ENCODE results near the gene ATP5MC2.
"Not testable (repeated sequence)": the region's sequence is repeated elsewhere in the genome, so short reads cannot be mapped to it uniquely, and the experiment has no call there.

Gene ATP5MC2

GRCh38 chr12:53651737-53652136, 24.1 kb downstream of the ATP5MC2 start:
- no peak for DNase-seq
- no peak for TF ChIP-seq POLR2A (IDR thresholded peaks at IDR 0.05; ENCODE audit: low read length)
- no peak for TF ChIP-seq GATA1 (IDR thresholded peaks at IDR 0.05; ENCODE audit: low read depth, low read length)

- not testable (repeated sequence) for DNase-seq
Observed at GRCh38 chr12:53646300-53646699, 29.6 kb downstream of the ATP5MC2 start.

- no peak for DNase-seq
Observed at GRCh38 chr12:53645165-53645564, 30.7 kb downstream of the ATP5MC2 start.

GRCh38 chr12:53644133-53644532, 31.8 kb downstream of the ATP5MC2 start:
- TF ChIP-seq POLR2A (IDR thresholded peaks at IDR 0.05; ENCODE audit: low read length) (no peak), GATA1 (IDR thresholded peaks at IDR 0.05; ENCODE audit: low read depth, low read length) (no peak)
- DNase-seq: no peak

More at GRCh38 chr12:53645165-53645564, 30.7 kb downstream of the ATP5MC2 start:
- TF ChIP-seq POLR2A (IDR thresholded peaks at IDR 0.05; ENCODE audit: low read length): no peak
- no peak for TF ChIP-seq GATA1 (IDR thresholded peaks at IDR 0.05; ENCODE audit: low read depth, low read length)

- DNase-seq: no peak
- TF ChIP-seq POLR2A (IDR thresholded peaks at IDR 0.05; ENCODE audit: low read length) (no peak), GATA1 (IDR thresholded peaks at IDR 0.05; ENCODE audit: low read depth, low read length) (no peak)
Observed at GRCh38 chr12:53643232-53643979, 32.5 kb downstream of the ATP5MC2 start.

GRCh38 chr12:53638057-53638456, 37.8 kb downstream of the ATP5MC2 start:
- TF ChIP-seq GATA1 (IDR thresholded peaks at IDR 0.05; ENCODE audit: low read depth, low read length) (no peak), POLR2A (IDR thresholded peaks at IDR 0.05; ENCODE audit: low read length) (no peak)
- no peak for DNase-seq

GRCh38 chr12:53636641-53637040, 39.2 kb downstream of the ATP5MC2 start:
- no peak for DNase-seq
- no peak for TF ChIP-seq GATA1 (IDR thresholded peaks at IDR 0.05; ENCODE audit: low read depth, low read length)

GRCh38 chr12:53635708-53636107, 40.2 kb downstream of the ATP5MC2 start:
- DNase-seq: not testable (repeated sequence)

- DNase-seq: no peak
- TF ChIP-seq GATA1 (IDR thresholded peaks at IDR 0.05; ENCODE audit: low read depth, low read length) (no peak), POLR2A (IDR thresholded peaks at IDR 0.05; ENCODE audit: low read length) (no peak)
Observed at GRCh38 chr12:53631721-53632120, 44.2 kb downstream of the ATP5MC2 start.

GRCh38 chr12:53627919-53628318, 48.0 kb downstream of the ATP5MC2 start:
- TF ChIP-seq POLR2A (IDR thresholded peaks at IDR 0.05; ENCODE audit: low read length) (no peak), GATA1 (IDR thresholded peaks at IDR 0.05; ENCODE audit: low read depth, low read length) (no peak)
- DNase-seq: no peak

- TF ChIP-seq POLR2A (IDR thresholded peaks at IDR 0.05; ENCODE audit: low read length) (no peak), GATA1 (IDR thresholded peaks at IDR 0.05; ENCODE audit: low read depth, low read length) (no peak)
- peak in 1 of 2 experiments; percentile 41 for DNase-seq
Observed at GRCh38 chr12:53626702-53627169, 49.1 kb downstream of the ATP5MC2 start.

- peak; percentile 98 to 99 for DNase-seq
- TF ChIP-seq POLR2A (IDR thresholded peaks at IDR 0.05; ENCODE audit: low read length) (peak; percentile 63), GATA1 (IDR thresholded peaks at IDR 0.05; ENCODE audit: low read depth, low read length) (no peak)
Observed at GRCh38 chr12:53625946-53626701, 49.8 kb downstream of the ATP5MC2 start, which contains the start of gene ATF7. Gene ATF7 (minus strand): TSS chr12:53626382. CDS start chr12:53601000, 25,382 bp downstream.

- TF ChIP-seq GATA1 (IDR thresholded peaks at IDR 0.05; ENCODE audit: low read depth, low read length): no peak
- no peak for TF ChIP-seq POLR2A (IDR thresholded peaks at IDR 0.05; ENCODE audit: low read length)
- DNase-seq: no peak
Observed at GRCh38 chr12:53625373-53625945, 50.4 kb downstream of the ATP5MC2 start.

- peak in 1 of 2 experiments; percentile 38 for DNase-seq
Observed at GRCh38 chr12:53624956-53625355, 50.9 kb downstream of the ATP5MC2 start.

More at GRCh38 chr12:53624956-53625355, 50.9 kb downstream of the ATP5MC2 start:
- no peak for TF ChIP-seq POLR2A (IDR thresholded peaks at IDR 0.05; ENCODE audit: low read length)
- TF ChIP-seq GATA1 (IDR thresholded peaks at IDR 0.05; ENCODE audit: low read depth, low read length): no peak

Data from erythroblast (primary cell).